Measurements from ENCODE around the gene PLOD3.

- TF ChIP-seq CTCF (IDR thresholded peaks at IDR 0.05) (no peak), POLR2A (IDR thresholded peaks at IDR 0.05) (no peak)
Measured at GRCh38 chr7:101186844-101187428, 30.4 kb downstream of the PLOD3 start.
